A673 (cell line): ENCODE measurements around the gene TEX9.

Experiments
- CTCF ChIP-seq: fragments of 300-800, 200-600 bp; sonication (generic); conservative IDR thresholded peaks from 2 replicates; pipeline ENCODE4 v1.5.1; 2017; ENCODE audit warnings: low read depth, mild to moderate bottlenecking, antibody characterized with exemption, low read length, moderate library complexity, mixed read lengths
- EZH2 ChIP-seq: fragments of 200-600 bp; sonication (generic); IDR thresholded peaks from 2 replicates; pipeline ENCODE4 v1.6.1; 2017; ENCODE audit warnings: borderline replicate concordance, low read depth, mild to moderate bottlenecking, mixed read lengths, antibody characterized with exemption, low read length; ENCODE audit not compliant: poor library complexity, severe bottlenecking

GRCh38 chr15:56385908-56386307, 20.7 kb downstream of the TEX9 start:
- TF ChIP-seq CTCF (no peak), EZH2 (no peak)
